ENCODE measurements around the gene NDE1.

Gene NDE1

DNA sequence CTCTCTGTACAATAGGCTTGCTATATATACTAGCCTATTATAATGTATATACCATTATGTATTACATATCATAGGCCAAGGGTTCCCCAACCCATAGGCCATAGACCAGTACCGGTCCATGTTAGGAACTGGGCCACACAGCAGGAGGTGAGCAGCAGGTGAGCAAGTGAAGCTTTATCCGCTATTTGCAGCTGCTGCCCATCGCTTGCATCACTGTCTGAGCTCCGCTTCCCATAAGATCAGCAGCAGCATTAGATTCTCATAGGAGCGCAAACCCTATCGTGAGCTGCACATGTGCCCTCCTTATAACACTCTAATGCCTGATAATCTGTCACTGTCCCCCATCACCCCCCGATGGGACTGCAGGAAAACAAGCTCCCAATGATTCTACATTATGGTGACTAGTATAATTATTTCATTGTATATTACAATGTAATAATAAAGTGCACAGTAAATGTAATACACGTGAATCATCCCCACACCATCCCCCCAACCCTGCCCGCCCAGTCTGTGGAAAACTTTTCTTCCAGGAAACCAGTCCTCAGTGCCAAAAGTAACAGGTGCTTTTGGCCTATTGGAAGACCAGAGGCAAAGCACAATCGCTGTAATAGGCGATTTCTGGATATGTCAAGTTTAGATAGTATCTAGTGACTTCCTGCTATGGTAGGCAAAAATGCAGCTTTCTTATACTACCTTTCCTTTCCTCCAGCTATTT is 122.7 kb downstream of the NDE1 start:
- no peak for DNase-seq

DNA sequence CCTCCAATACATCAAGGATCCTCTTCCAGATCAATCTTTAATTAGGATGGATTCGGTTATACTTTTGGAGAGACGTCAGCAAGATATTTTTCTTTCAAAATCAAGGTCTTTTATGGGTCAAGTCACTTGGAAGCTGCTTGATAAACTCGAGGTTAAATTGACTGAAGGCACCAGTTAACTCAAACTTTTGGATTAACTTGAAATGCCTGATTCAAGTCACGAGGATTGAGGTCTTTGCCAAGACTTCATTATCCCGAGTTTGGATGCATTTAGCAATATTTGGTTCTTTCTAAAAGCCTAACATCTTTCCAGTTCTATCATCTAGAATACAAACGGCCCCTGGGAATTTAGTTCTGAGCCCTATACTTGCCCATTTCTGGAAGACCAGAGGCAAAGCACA is 123.9 kb downstream of the NDE1 start:
- DNase-seq = no peak

DNA sequence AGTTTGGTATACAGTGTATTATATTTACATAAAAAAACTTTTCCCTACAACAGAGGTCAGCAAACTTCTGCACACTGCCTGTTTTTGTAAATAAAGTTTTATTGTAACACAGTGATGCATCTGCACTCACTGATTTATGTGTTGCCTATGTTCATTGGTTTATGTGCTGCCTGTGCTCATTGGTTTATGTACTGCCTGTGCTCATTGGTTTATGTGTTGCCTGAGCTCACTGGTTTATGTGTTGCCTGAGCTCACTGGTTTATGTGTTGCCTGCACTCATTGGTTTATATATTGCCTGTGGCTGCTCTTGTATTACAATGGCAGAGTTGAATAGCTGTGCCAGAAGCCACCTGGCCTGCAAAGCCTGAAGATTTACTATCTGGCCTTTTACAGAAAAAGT is 125.2 kb downstream of the NDE1 start:
- DNase-seq = no peak

DNA sequence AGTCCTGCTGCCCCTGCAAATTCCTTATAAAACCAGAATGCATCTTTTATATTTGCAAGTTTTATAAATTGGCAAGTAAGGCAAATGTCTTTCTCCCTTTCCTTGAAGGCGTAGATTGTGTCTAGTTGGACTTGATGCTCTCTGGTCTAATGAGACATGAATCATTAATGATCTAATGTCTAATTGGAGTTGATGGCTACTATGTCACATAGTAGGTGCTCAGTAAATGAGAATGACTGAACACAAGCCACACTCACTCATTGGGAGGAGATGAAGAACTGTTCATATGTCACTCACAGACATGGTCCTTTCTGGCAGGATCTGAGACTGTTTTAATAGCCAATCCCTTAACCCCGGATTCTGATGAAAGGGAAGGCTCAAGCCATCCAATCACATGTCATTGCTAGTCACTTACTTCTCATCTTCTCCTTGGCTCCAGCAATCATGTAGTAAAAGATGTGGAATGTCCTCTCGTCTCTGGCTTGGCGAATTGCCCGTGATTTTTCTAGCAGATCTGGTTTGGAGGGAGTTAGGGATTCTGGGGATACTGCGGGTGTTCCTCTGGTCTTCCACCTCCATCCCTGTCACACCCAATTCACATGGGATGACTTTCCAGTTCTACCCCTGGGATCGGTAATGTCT is 125.7 kb downstream of the NDE1 start:
- no peak for DNase-seq

Data from NCI-H2081 (cell line).